ENCODE measurements around the gene PTDSS2.

DNA sequence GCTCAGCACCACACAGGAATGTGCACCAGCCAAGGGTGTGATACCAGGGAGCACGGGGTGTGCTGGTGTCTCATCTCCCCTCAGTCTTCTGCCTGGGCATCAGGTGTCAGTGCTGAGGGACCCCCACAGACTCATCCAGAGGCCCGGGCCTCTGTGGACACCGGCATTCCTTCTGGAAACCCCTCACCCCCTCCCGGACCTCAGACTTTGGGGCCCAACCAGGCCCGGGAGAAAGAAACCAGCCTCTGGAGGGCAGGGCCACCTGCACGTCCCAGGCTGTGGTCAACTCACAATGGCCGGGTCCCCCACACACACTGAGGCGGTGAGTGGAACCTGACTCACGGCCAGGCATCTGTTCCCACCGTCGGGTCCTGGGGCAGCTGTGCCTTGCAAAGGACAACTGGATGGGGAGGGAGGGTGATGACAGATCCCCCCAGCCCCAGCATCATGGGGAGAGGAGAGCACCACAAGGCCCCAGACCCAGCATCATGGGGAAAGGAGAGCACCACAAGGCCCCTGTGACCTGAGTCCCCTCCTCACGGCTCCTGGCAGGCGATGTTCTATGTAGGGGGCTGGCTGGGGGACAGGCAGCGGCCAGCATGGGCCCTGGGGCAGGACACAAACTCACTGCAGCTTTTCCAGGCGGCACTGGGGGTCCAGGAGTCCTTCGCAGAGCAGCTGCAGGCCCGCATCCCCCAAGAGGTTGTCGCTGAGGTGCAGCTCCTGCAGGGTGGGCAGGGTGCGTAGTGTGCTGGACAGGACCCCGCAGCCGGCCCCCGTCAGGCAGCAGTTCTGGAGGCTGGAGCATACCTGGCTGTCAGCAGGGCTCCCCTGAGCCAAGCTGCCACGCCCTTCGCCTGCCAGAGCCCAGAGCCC lies 49.4 kb downstream of the PTDSS2 start:
- TF ChIP-seq EP300 (IDR thresholded peaks at IDR 0.05): no peak
- TF ChIP-seq, protein P1, sequence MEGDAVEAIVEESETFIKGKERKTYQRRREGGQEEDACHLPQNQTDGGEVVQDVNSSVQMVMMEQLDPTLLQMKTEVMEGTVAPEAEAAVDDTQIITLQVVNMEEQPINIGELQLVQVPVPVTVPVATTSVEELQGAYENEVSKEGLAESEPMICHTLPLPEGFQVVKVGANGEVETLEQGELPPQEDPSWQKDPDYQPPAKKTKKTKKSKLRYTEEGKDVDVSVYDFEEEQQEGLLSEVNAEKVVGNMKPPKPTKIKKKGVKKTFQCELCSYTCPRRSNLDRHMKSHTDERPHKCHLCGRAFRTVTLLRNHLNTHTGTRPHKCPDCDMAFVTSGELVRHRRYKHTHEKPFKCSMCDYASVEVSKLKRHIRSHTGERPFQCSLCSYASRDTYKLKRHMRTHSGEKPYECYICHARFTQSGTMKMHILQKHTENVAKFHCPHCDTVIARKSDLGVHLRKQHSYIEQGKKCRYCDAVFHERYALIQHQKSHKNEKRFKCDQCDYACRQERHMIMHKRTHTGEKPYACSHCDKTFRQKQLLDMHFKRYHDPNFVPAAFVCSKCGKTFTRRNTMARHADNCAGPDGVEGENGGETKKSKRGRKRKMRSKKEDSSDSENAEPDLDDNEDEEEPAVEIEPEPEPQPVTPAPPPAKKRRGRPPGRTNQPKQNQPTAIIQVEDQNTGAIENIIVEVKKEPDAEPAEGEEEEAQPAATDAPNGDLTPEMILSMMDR (IDR thresholded peaks at IDR 0.05): no peak
